Activated CD4-positive, alpha-beta T cell treated with anti-CD3 and anti-CD28 coated beads, Interleukin-2, Interleukin-6, amounts not matched to agents 100 ng/mL and 50 ng/mL, durations not matched to agents 16 hours and 8 hours (primary cell): ENCODE measurements around the gene AKAP3.

Source experiments
- DNase-seq: peaks from one replicate; pipeline ENCODE4 v3.0.0-alpha.2; 2020

AKAP3 gene

DNA sequence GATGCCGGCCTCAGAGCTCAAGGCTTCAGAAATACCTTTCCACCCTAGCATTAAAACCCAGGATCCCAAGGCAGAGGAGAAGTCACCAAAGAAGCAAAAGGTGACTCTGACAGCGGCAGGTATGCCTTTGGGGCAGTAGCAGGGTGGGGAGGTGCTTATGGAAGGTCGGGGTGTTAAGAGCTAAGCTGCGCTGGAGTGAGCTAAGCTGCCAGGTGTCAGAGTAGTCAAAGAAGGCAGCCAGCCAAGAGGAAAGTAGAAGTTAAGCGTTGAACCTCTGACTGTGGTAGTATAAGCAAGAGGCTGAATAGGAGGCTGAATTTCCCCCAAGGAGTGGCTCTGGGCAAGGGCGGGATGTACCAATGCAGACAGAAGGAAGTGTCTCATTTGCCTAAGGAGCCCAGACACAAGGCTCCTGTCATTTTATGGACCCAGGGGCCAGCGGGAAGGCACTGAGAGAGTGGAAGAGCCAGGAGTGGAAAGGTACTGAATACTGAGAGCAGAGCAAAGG lies 57.6 kb downstream of the AKAP3 start:
- DNase-seq = no peak

GRCh38 chr12:4589941-4590340 lies 58.9 kb downstream of the AKAP3 start:
- DNase-seq = no peak

GRCh38 chr12:4588916-4589315 lies 59.9 kb downstream of the AKAP3 start:
- no peak for DNase-seq

- no peak for DNase-seq
Observed at GRCh38 chr12:4587108-4587507, 61.7 kb downstream of the AKAP3 start.

DNA sequence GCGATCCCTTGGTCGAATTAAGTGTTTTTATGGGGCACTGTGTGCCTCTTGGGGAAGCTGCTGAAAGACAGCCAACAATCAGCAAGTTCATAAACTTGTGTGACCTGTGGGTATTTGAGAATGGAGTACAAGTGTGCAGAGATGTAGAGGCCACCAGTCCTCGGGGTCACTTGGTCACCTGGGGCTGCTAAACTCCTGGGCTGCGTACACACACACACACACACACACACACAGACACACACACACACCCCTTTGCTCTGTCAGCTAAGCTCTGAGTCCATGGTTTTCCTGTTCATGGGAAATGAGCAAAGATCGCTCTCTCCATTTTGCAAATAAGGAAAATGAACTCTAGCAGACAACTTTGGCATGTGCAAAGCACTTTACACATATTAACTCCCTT lies 62.4 kb downstream of the AKAP3 start:
- no peak for DNase-seq

GRCh38 chr12:4584896-4585295 lies 64.0 kb downstream of the AKAP3 start:
- DNase-seq = no peak

- no peak for DNase-seq
Observed at GRCh38 chr12:4584281-4584680, 64.6 kb downstream of the AKAP3 start.

DNA sequence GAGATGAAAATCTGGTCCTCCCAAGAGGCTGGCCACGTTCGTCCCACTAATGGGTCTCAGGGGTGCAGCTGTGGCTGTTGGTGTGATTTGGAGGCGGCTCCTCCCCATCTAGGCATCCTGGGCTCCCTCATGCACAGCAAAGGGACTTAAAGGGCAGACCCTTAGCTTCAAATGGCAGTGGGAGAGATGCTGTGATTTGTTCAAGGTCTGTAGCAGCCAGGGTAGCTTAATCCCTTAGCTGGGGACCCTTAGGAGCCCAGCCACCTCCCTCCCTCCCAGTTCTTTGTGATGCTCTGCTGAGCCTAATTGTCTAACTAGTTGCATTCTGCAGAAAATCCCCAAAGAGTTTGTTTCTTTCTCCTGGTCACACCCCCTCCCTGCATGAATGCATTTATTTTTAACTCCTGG lies 68.6 kb downstream of the AKAP3 start:
- no peak for DNase-seq

DNA sequence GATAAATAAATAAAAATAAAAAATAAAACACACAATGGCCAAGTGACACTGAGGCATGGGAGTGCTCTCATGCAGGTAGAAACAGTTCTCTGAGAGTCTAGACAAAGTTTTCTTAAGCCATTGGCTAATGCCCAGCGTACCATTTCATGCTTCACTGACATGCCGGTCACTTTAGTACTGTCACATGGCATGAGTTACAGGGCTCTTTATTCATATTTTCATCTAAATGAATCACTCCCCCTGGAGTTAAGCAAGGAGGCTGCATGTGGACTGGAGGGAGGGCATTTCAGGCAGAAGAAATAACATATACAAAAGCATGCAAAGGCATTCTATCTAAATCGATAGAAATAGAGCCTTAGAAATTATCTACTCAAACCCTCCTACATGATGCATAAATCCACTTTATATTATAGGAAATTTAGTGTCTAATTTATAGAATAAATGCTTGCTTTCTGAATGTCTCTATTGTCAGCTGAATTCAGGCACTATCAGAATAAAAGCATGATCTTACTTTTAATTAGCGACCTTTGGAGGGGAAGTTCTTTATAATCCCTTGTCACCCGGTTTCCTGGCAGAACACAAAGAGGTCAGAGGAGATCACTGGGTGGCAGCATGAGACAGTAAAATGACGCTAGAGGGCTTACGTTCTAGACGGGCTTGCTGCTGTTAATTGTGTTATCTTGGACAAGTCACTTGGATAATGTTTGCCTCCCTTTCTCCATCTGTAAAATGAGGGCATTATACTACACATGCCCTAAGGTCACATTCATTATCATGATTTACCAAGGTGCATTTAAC lies 69.3 kb downstream of the AKAP3 start:
- DNase-seq = no peak

DNA sequence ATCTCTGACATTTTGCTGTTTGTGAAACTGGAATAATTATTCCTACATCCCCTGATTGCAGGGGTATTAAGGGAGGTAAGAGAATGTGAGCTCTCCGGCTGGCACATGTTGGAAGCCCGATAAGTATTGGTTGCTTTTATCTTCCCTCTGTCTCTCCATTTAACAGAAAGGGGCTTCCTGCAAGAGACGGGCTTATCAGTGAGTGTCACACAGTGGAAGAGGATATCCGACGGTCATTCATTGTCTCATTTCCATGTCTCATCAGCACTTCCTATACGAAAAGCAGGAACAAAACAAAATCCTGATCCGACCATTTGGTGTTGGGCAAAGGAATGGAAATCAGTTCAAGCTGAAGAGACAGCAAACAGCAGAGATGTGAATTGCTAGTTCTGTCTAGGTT lies 76.2 kb downstream of the AKAP3 start:
- DNase-seq = no peak

- no peak for DNase-seq
Observed at GRCh38 chr12:4569261-4569660, 79.6 kb downstream of the AKAP3 start.

DNA sequence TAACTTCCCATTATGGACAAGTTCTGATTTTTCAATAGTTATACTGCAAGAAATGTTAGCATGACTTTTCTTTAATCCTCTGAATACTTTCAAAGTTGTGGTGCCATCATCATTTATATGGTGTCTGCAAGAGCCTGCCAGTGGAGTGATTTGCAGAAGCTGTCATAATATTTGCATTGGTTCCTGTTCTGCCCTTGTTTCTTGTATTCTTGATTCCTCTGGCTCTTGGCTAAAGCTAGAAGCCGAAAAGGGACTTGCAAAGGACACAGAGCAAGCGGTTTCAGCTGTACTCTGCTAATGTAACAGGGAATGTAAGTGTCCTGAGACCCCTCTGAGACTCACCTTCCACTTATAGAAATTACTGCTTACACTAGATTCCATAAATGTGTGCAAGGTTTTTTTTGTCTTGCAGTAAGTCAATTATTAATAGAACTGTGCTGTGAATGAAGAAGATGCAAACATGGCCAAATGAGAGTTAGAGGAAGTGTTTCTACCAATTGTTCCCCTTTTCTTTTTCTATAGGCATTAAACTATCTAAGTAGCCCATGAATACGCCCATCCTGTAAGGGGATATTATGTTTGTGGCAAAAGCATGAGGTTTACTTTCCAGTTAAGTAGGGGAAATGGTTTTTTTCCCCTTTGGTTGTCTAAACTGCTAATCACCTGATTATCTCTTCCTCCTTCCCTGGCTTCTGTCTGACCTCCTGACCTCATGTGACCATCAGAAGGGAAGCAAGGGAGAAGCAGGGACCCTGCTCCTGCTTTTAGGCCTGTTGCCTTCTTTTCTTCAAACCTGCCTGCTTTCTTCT lies 81.6 kb downstream of the AKAP3 start:
- DNase-seq = no peak

GRCh38 chr12:4566474-4566873 lies 82.4 kb downstream of the AKAP3 start:
- DNase-seq = no peak
